IPS-NIHi7 (cell line): ENCODE data around the gene CLEC11A.
A peak's percentile ranks its signal among the peaks of the same experiment; 100 is the strongest.
"Not testable (repeated sequence)": the region's sequence is repeated elsewhere in the genome, so short reads cannot be mapped to it uniquely, and the experiment has no call there.

Experiments
- DNase-seq: peaks from one replicate; pipeline ENCODE4 v3.0.0; 2012; ENCODE audit warnings: mixed read lengths; ENCODE audit errors: extremely low spot score

The CLEC11A gene

DNA sequence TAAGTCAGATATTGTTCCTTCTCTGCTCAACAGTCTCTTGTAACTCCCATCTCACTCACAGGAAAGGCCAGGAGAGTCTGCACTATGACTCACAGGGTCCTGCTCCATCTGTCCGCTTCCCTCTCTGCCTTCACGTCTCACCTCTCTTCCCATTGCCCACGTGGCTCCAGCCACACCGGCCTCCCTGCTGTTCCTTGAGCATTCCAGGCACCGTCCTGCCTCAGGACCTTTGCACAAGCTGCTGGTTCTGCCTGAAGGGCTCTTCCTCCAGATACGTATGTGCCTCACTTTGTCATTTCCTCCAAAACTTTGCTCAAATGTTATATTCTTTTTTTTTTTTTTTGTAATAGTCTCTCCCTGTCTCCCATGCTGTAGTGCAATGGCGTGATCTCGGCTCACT, 33.1 kb downstream of the CLEC11A start:
- not testable (repeated sequence) for DNase-seq

GRCh38 chr19:50757624-50758023, 34.5 kb downstream of the CLEC11A start:
- not testable (repeated sequence) for DNase-seq

DNA sequence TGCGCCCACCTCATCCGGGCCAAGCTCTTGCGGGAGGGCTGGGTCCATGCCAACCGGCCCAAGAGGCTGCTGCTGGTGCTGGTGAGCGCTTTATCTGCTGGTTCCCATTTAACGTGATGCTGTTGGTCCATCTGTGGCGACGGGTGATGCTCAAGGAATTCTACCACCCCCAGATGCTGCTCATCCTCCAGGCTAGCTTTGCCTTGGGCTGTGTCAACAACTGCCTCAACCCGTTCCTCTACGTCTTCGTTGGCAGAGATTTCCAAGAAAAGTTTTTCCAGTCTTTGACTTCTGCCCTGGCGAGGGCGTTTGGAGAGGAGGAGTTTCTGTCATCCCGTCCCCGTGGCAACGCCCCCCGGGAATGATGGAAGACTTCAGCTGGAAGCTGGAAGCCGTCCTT, 35.9 kb downstream of the CLEC11A start:
- not testable (repeated sequence) for DNase-seq

GRCh38 chr19:50759886-50760285, 36.7 kb downstream of the CLEC11A start:
- peak; percentile 24 for DNase-seq

DNA sequence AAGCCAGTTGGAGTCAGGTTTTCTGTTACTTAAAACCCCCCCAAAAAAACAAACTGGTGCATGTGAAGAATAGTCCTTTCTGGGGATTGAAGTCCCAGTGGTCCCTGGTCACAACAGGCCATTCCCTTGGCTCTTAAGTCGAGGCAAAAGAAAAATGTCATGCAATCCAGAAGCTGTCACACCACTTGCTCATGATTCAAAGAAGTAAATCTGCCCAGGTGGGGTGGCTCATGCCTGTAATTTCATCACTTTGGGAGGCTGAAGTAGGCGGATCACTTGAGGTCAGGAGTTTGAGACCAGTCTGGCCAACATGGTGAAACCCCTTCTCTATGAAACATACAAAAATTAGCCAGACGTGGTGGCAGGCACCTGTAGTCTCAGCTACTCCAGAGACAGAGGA, 38.3 kb downstream of the CLEC11A start:
- DNase-seq = not testable (repeated sequence)

DNA sequence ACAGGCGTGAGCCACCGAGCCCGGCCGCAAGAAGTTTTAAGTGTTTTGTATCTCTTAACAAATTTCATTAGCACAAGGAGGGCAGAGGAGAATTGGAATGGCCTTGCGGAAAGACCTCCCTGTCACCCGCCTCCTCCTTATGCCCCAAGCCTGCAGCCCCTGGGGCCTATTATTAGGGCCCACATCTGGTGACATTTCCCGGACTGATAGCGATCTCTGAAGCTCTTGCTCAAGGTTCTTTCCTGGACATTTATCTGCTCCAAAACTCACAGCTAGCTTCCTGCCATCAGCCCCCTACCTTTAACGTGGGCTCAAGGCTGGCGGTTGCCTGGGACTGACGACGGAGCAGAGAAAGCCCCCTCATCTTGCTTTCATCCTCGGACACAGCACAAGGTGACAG, 40.4 kb downstream of the CLEC11A start:
- DNase-seq = not testable (repeated sequence)

- DNase-seq = no peak
Measured at GRCh38 chr19:50764409-50764808, 41.2 kb downstream of the CLEC11A start.

DNA sequence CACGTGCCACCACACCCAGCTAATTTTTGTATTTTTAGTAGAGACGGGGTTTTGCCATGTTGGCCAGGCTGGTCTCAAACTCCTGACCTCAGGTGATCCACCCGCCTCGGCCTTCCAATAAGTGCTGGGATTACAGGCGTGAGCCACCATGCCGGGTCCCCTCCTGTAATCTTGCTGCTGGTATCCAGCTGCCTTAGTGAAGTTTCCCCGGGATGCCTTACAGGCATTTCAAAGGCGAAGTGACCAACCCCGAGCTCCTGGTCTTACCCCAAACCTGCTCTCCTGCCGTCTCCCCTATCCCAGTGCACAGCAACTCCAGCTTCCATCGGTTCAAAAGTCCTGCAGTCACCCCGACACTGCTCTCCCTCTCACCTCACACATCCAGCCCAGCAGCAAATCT, 43.6 kb downstream of the CLEC11A start:
- not testable (repeated sequence) for DNase-seq

- DNase-seq = not testable (repeated sequence)
Measured at GRCh38 chr19:50767263-50767662, 44.1 kb downstream of the CLEC11A start.

DNA sequence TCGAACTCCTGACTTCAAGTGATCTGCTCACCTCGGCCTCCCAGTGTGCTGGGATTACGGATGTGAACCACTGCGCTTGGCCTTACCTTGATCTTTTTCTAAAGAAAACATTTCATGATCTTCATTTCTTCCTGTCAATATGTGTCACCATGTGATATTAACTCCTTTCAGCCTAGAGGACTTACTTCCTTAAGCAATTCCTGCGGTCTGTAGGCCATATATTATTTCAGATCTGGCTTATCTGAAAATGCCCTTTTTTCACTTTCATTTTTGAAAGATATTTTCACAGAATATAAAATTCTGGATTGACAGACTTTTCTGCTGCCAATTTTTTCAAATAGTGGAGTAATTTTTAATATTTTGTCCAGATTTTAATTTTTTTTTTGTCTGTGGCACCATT, 45.1 kb downstream of the CLEC11A start:
- no peak for DNase-seq

GRCh38 chr19:50770164-50770563, 47.0 kb downstream of the CLEC11A start, which contains the start of gene GPR32:
Gene GPR32 (plus strand): TSS chr19:50770464. CDS start chr19:50770601, 137 bp downstream.
- DNase-seq = not testable (repeated sequence)

DNA sequence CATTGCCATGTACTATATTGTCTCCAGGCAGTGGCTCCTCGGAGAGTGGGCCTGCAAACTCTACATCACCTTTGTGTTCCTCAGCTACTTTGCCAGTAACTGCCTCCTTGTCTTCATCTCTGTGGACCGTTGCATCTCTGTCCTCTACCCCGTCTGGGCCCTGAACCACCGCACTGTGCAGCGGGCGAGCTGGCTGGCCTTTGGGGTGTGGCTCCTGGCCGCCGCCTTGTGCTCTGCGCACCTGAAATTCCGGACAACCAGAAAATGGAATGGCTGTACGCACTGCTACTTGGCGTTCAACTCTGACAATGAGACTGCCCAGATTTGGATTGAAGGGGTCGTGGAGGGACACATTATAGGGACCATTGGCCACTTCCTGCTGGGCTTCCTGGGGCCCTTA, 47.7 kb downstream of the CLEC11A start:
- no peak for DNase-seq

GRCh38 chr19:50772476-50772875, 49.3 kb downstream of the CLEC11A start:
- DNase-seq = peak; percentile 36

DNA sequence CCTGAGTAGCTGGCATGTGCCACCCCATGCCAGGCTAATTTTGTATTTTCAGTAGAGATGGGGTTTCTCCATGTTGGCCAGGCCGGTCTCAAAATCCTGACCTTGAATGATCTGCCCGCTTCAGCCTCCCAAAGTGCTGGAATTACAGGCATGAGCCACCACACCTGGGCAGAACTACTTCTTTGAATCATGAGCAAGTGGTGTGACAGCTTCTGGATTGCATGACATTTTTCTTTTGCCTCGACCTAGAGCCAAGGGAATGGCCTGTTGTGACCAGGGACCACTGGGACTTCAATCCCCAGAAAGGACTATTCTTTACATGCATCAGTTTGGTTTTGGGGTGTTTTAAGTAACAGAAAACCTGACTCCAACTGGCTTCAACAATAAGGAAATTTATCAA, 49.7 kb downstream of the CLEC11A start:
- DNase-seq = not testable (repeated sequence)

- not testable (repeated sequence) for DNase-seq
Measured at GRCh38 chr19:50773454-50773853, 50.3 kb downstream of the CLEC11A start.
